IMR-90 (cell line): ENCODE results near the gene RASSF5.

ENCODE experiments used
- CTCF ChIP-seq: conservative IDR thresholded peaks from 2 replicates; pipeline ENCODE4 v1.5.1; 2012; ENCODE audit warnings: mild to moderate bottlenecking, low read depth, low read length, improper control_type of control experiment
- RAD21 ChIP-seq: IDR thresholded peaks from 2 replicates; pipeline ENCODE4 v1.6.1; 2012; ENCODE audit warnings: low read length, improper control_type of control experiment

DNA sequence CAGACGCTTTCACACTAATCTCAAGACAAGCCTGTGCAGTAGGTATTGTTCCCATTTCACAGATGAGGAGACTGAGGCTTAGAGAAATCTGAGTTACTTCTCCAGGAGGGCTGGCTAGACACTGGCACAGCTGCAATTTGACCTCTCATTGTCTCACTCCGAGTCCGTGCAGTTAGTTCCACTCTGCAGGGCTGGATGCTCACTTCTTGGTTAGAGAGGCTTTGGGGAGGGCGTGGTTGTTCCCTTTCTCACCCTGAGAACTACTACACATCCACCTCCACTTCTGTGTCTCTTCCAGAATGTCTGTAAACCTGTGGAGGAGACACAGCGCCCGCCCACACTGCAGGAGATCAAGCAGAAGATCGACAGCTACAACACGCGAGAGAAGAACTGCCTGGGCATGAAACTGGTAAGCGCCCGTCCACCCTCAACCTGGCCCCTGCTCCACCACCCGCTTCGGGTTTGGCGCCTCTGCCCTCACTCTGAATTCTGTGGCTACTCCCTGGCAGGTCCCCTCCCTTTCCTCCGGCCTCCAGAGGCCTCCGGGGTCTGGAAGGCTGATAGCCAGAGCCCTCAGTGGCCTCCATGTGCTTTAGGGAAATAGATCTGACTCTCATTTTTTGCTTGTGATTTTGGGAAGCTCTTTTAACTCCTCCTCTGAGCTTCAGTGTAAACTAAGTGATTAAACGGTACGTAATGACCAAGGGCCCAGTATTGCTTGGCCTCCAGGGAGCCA lies 75.8 kb downstream of the RASSF5 start:
- TF ChIP-seq CTCF, result no peak
- no peak for TF ChIP-seq RAD21
